ENCODE data around the gene STK32A. TPM values are rescaled to one million over a fixed set of nuclear protein-coding genes. Genes with fewer than 3 reads are reported as not detected.

STK32A gene
- total RNA-seq, 1 experiment from 2014 or later, result not detected

GRCh38 chr5:147407094-147407681, 172.4 kb downstream of the STK32A start:
- DNase-seq (ENCODE audit: low spot score), result no peak
- in situ Hi-C loops (cut with HindIII; ENCODE audit: low sequenced_read_pairs), result no loop called here

- no peak for DNase-seq (ENCODE audit: low spot score)
- in situ Hi-C loops (cut with HindIII; ENCODE audit: low sequenced_read_pairs), result no loop called here
Observed at GRCh38 chr5:147408980-147409379, 174.2 kb downstream of the STK32A start.

GRCh38 chr5:147410496-147411358, 175.9 kb downstream of the STK32A start:
- in situ Hi-C loops (cut with HindIII; ENCODE audit: low sequenced_read_pairs), result no loop called here
- DNase-seq (ENCODE audit: low spot score), result no peak

- in situ Hi-C loops (cut with HindIII; ENCODE audit: low sequenced_read_pairs), result no loop called here
- DNase-seq (ENCODE audit: low spot score), result no peak
Observed at GRCh38 chr5:147411359-147412319, 176.8 kb downstream of the STK32A start.

GRCh38 chr5:147412561-147412960, 177.7 kb downstream of the STK32A start:
- no peak for DNase-seq (ENCODE audit: low spot score)
- in situ Hi-C loops (cut with HindIII; ENCODE audit: low sequenced_read_pairs), result no loop called here

GRCh38 chr5:147413266-147413665, 178.4 kb downstream of the STK32A start:
- in situ Hi-C loops (cut with HindIII; ENCODE audit: low sequenced_read_pairs), result no loop called here
- no peak for DNase-seq (ENCODE audit: low spot score)

GRCh38 chr5:147415651-147416050, 180.8 kb downstream of the STK32A start:
- no peak for DNase-seq (ENCODE audit: low spot score)
- in situ Hi-C loops (cut with HindIII; ENCODE audit: low sequenced_read_pairs), result no loop called here

GRCh38 chr5:147417135-147417813, 182.4 kb downstream of the STK32A start:
- DNase-seq (ENCODE audit: low spot score), result no peak
- in situ Hi-C loops (cut with HindIII; ENCODE audit: low sequenced_read_pairs), result no loop called here

GRCh38 chr5:147418613-147419012, 183.8 kb downstream of the STK32A start:
- no peak for DNase-seq (ENCODE audit: low spot score)

GRCh38 chr5:147426640-147427327, 192.0 kb downstream of the STK32A start:
- no peak for DNase-seq (ENCODE audit: low spot score)
- in situ Hi-C loops (cut with HindIII; ENCODE audit: low sequenced_read_pairs), result no loop called here

More at GRCh38 chr5:147418613-147419012, 183.8 kb downstream of the STK32A start:
- in situ Hi-C loops (cut with HindIII; ENCODE audit: low sequenced_read_pairs), result no loop called here

GRCh38 chr5:147427521-147428401, 192.9 kb downstream of the STK32A start:
- in situ Hi-C loops (cut with HindIII; ENCODE audit: low sequenced_read_pairs), result no loop called here
- no peak for DNase-seq (ENCODE audit: low spot score)

- in situ Hi-C loops (cut with HindIII; ENCODE audit: low sequenced_read_pairs), result no loop called here
- DNase-seq (ENCODE audit: low spot score), result no peak
Observed at GRCh38 chr5:147430628-147431027, 195.8 kb downstream of the STK32A start.

- in situ Hi-C loops (cut with HindIII; ENCODE audit: low sequenced_read_pairs), result no loop called here
- no peak for DNase-seq (ENCODE audit: low spot score)
Observed at GRCh38 chr5:147431586-147431985, 196.8 kb downstream of the STK32A start.

GRCh38 chr5:147432323-147432722, 197.5 kb downstream of the STK32A start:
- in situ Hi-C loops (cut with HindIII; ENCODE audit: low sequenced_read_pairs), result no loop called here
- no peak for DNase-seq (ENCODE audit: low spot score)

- in situ Hi-C loops (cut with HindIII; ENCODE audit: low sequenced_read_pairs), result no loop called here
- DNase-seq (ENCODE audit: low spot score), result no peak
Observed at GRCh38 chr5:147434049-147434448, 199.2 kb downstream of the STK32A start.

- no peak for DNase-seq (ENCODE audit: low spot score)
- in situ Hi-C loops (cut with HindIII; ENCODE audit: low sequenced_read_pairs), result no loop called here
Observed at GRCh38 chr5:147436596-147436995, 201.8 kb downstream of the STK32A start.

- DNase-seq (ENCODE audit: low spot score), result no peak
- in situ Hi-C loops (cut with HindIII; ENCODE audit: low sequenced_read_pairs), result no loop called here
Observed at GRCh38 chr5:147437161-147437596, 202.4 kb downstream of the STK32A start.
